Osteocyte (in vitro differentiated cells): Measurements from ENCODE around the gene RAP2A. TPM values are rescaled to one million over a fixed set of nuclear protein-coding genes. Genes with fewer than 3 reads are reported as not detected.

Experiments used
- DNase-seq: peaks from one replicate; pipeline ENCODE4 v3.0.0; 2021; ENCODE audit warnings: mixed read lengths; ENCODE audit not compliant: unreplicated experiment; ENCODE audit errors: extremely low spot score
- H3K27ac Mint-ChIP-seq: one replicate; pipeline ENCODE4 v1.8.0; 2021; ENCODE audit warnings: mild to moderate bottlenecking, mixed read lengths; ENCODE audit not compliant: unreplicated experiment
- H3K27me3 Mint-ChIP-seq: one replicate; pipeline ENCODE4 v1.8.0; 2021; ENCODE audit warnings: mixed read lengths; ENCODE audit not compliant: unreplicated experiment
- H3K36me3 Mint-ChIP-seq: one replicate; pipeline ENCODE4 v1.8.0; 2021; ENCODE audit warnings: mixed read lengths; ENCODE audit not compliant: unreplicated experiment
- H3K4me1 Mint-ChIP-seq: one replicate; pipeline ENCODE4 v1.8.0; 2021; ENCODE audit warnings: mixed read lengths; ENCODE audit not compliant: unreplicated experiment
- H3K4me3 Mint-ChIP-seq: one replicate; pipeline ENCODE4 v1.8.0; 2021; ENCODE audit warnings: mild to moderate bottlenecking, moderate library complexity, mixed read lengths; ENCODE audit not compliant: unreplicated experiment
- H3K9me3 Mint-ChIP-seq: one replicate; pipeline ENCODE4 v1.8.0; 2021; ENCODE audit warnings: mixed read lengths; ENCODE audit not compliant: unreplicated experiment
- CTCF ChIP-seq: fragments of 200-600 bp; sonication (generic); IDR thresholded peaks from 2 replicates; pipeline ENCODE4 v1.5.0; 2021; ENCODE audit warnings: antibody characterized with exemption, mild to moderate bottlenecking, moderate library complexity
- long read RNA-seq: library from polyadenylated mRNA; unstranded; transcript quantifications from one replicate; pipeline ENCODE4 v2.0.0, GENCODE V29; 2021
- total RNA-seq: library from RNA; stranded (reverse); gene quantifications from 2 replicates; pipeline ENCODE4 v1.2.1, GENCODE V29; 2021

The RAP2A gene
- 26.3 and 27.9 TPM in 2 replicates for total RNA-seq
- long read RNA-seq, full-length matches to known transcripts = 3 of 27 reads
- long read RNA-seq, partial matches to known transcripts = 0 of 27 reads
- long read RNA-seq, other reads (novel, unspliced or antisense) = 24 of 27 reads

GRCh38 chr13:97433727-97434396 is at the start of gene RAP2A:
Gene RAP2A (plus strand): TSS chr13:97434169. CDS start chr13:97434471, 302 bp downstream.
- peaks cover 28% of the 10 kb centered on the region for H3K4me1 Mint-ChIP-seq
- peak; percentile 97 for DNase-seq
- H3K27ac Mint-ChIP-seq = peak within 1 kb of the TSS; percentile 100
- TF ChIP-seq CTCF = no peak
- no peaks in the 10 kb centered on the region for H3K36me3 Mint-ChIP-seq
- peak within 1 kb of the TSS; percentile 97 for H3K4me3 Mint-ChIP-seq
- no peaks in the 10 kb centered on the region for H3K9me3 Mint-ChIP-seq
- H3K27me3 Mint-ChIP-seq = no peaks in the 10 kb centered on the region

- no peaks in the 10 kb centered on the region for H3K9me3 Mint-ChIP-seq
- H3K4me3 Mint-ChIP-seq = no peak overlapping the region
- no peak for DNase-seq
- peaks cover 6% of the 10 kb centered on the region for H3K4me1 Mint-ChIP-seq
- TF ChIP-seq CTCF = no peak
- no peak overlapping the region for H3K27ac Mint-ChIP-seq
- H3K36me3 Mint-ChIP-seq = peaks cover 43% of the 10 kb centered on the region
- H3K27me3 Mint-ChIP-seq = no peaks in the 10 kb centered on the region
Measured at GRCh38 chr13:97384371-97384770, 49.6 kb upstream of the RAP2A start.

GRCh38 chr13:97385146-97385545 is 48.8 kb upstream of the RAP2A start:
- H3K9me3 Mint-ChIP-seq = no peaks in the 10 kb centered on the region
- TF ChIP-seq CTCF = no peak
- H3K36me3 Mint-ChIP-seq = peaks cover 43% of the 10 kb centered on the region
- H3K4me1 Mint-ChIP-seq = peaks cover 9% of the 10 kb centered on the region
- DNase-seq = no peak
- no peak overlapping the region for H3K4me3 Mint-ChIP-seq
- no peak overlapping the region for H3K27ac Mint-ChIP-seq
- H3K27me3 Mint-ChIP-seq = no peaks in the 10 kb centered on the region

- no peak for DNase-seq
- TF ChIP-seq CTCF = no peak
- H3K27ac Mint-ChIP-seq = no peak overlapping the region
- peaks cover 43% of the 10 kb centered on the region for H3K36me3 Mint-ChIP-seq
- H3K4me1 Mint-ChIP-seq = peaks cover 11% of the 10 kb centered on the region
- no peaks in the 10 kb centered on the region for H3K9me3 Mint-ChIP-seq
- H3K27me3 Mint-ChIP-seq = no peaks in the 10 kb centered on the region
- H3K4me3 Mint-ChIP-seq = no peak overlapping the region
Measured at GRCh38 chr13:97385854-97386253, 48.1 kb upstream of the RAP2A start.

- peaks cover 40% of the 10 kb centered on the region for H3K36me3 Mint-ChIP-seq
- no peak for DNase-seq
- H3K4me3 Mint-ChIP-seq = no peak overlapping the region
- H3K27me3 Mint-ChIP-seq = no peaks in the 10 kb centered on the region
- H3K27ac Mint-ChIP-seq = no peak overlapping the region
- TF ChIP-seq CTCF = no peak
- no peaks in the 10 kb centered on the region for H3K9me3 Mint-ChIP-seq
- H3K4me1 Mint-ChIP-seq = peaks cover 22% of the 10 kb centered on the region
Measured at GRCh38 chr13:97386801-97387484, 47.0 kb upstream of the RAP2A start.
